A549 (cell line): Measurements from ENCODE around the gene SPATA13. TPM values are rescaled to one million over a fixed set of nuclear protein-coding genes. Genes with fewer than 3 reads are reported as not detected.

Experiments used
- ATAC-seq, 2 experiments: fragments of 200-7000 bp in 1 of 2; fragments of >200 bp in 1 of 2; cut with Nextera tagmentation in 1 of 2; cut with Tn5 transposase in 1 of 2; 3 replicates each; pipeline versions ENCODE4 v1.8.0 to v1.9.1; 2018 to 2020; ENCODE audit warnings: mild to moderate bottlenecking in 1 of 2, moderate library complexity in 1 of 2
- CTCF ChIA-PET: fragments of 300-600 bp; sonication (Branson Sonifier 250); formaldehyde crosslinking; extraction: SDS; loops from one replicate; lab custom pipeline; 2021; ENCODE audit warnings: antibody characterized with exemption, inconsistent platforms; lab: Yijun Ruan, JAX
- POLR2A ChIA-PET: fragments of 350-600 bp; formaldehyde crosslinking; extraction: SDS; loops from one replicate; lab custom pipeline; 2021; ENCODE audit warnings: antibody characterized with exemption, inconsistent platforms; lab: Yijun Ruan, JAX
- DNase-seq, 2 experiments: peaks; one replicate each; pipeline versions ENCODE4 v3.0.0 to v3.0.0-alpha.2; 2011 to 2016; ENCODE audit warnings: low read depth in 1 of 2, low spot score in 1 of 2
- FAIRE-seq: peaks from 2 replicates; lab custom pipeline; 2011; peaks lifted over from hg19 to GRCh38; lab: Jason Lieb, UNC
- H3K27ac ChIP-seq, 2 experiments: fragments of >200 bp; sonication (Bioruptor Twin); formaldehyde crosslinking; 3 replicates each; pipeline ENCODE4 v1.5.1; 2016 to 2017
- H3K4me1 ChIP-seq: fragments of >200 bp; sonication (Bioruptor Twin); formaldehyde crosslinking; 3 replicates; pipeline ENCODE4 v1.6.1; 2016
- H3K4me2 ChIP-seq: fragments of >200 bp; sonication (Bioruptor Twin); formaldehyde crosslinking; 3 replicates; pipeline ENCODE4 v1.6.1; 2016
- H3K4me3 ChIP-seq: fragments of >200 bp; sonication (Bioruptor Twin); formaldehyde crosslinking; 3 replicates; pipeline ENCODE4 v1.5.1; 2016
- H3K9me3 ChIP-seq: fragments of >200 bp; sonication (Bioruptor Twin); formaldehyde crosslinking; 3 replicates; pipeline ENCODE4 v1.6.1; 2016
- BHLHE40 ChIP-seq: IDR thresholded peaks from 2 replicates; pipeline ENCODE4 v1.6.1; 2012; ENCODE audit warnings: low read depth, low read length, inconsistent platforms
- CEBPB ChIP-seq, 2 experiments: fragments of >200 bp in 1 of 2; sonication (Bioruptor Twin) in 1 of 2; formaldehyde crosslinking in 1 of 2; IDR thresholded peaks; 2 replicates each; pipeline ENCODE4 v1.6.1; 2012 to 2016
- EP300 ChIP-seq, 2 experiments: fragments of >200 bp; sonication (Bioruptor Twin); formaldehyde crosslinking; IDR thresholded peaks; 2 replicates in 1 of 2; 3 replicates in 1 of 2; pipeline ENCODE4 v1.6.1; 2016 to 2017
- FOSB ChIP-seq: fragments of 250-450 bp; sonication (Bioruptor Pico); IDR thresholded peaks from 2 replicates; pipeline ENCODE4 v1.5.0; 2020; ENCODE audit warnings: mild to moderate bottlenecking, moderate library complexity
- GATA3 ChIP-seq: IDR thresholded peaks from 2 replicates; pipeline ENCODE4 v1.6.1; 2012; ENCODE audit warnings: borderline replicate concordance
- HOXB13 ChIP-seq: fragments of 250-450 bp; sonication (Bioruptor Pico); IDR thresholded peaks from 2 replicates; pipeline ENCODE4 v1.5.0; 2020; ENCODE audit warnings: low read depth, mild to moderate bottlenecking, moderate library complexity
- HOXB5 ChIP-seq: fragments of 250-450 bp; sonication (Bioruptor Pico); IDR thresholded peaks from 2 replicates; pipeline ENCODE4 v1.5.0; 2020; ENCODE audit warnings: mild to moderate bottlenecking, moderate library complexity
- KDM5A ChIP-seq: fragments of 200-600 bp; sonication (generic); IDR thresholded peaks from 2 replicates; pipeline ENCODE4 v1.6.1; 2016; ENCODE audit warnings: antibody characterized with exemption, mild to moderate bottlenecking
- MAZ ChIP-seq: fragments of 150-350 bp; IDR thresholded peaks from 2 replicates; pipeline ENCODE4 v1.6.1; 2014; ENCODE audit warnings: antibody characterized with exemption, low read depth, low read length, borderline replicate concordance
- MYC ChIP-seq: IDR thresholded peaks from 2 replicates; pipeline ENCODE4 v1.6.1; 2012; ENCODE audit warnings: mild to moderate bottlenecking, inconsistent platforms, low read length, improper control_type of control experiment, borderline replicate concordance
- POLR2AphosphoS2 ChIP-seq: conservative IDR thresholded peaks from 2 replicates; pipeline ENCODE4 v1.6.1; 2012; ENCODE audit warnings: low read length, improper control_type of control experiment, inconsistent platforms
- RARB ChIP-seq: fragments of 250-450 bp; sonication (Bioruptor Pico); IDR thresholded peaks from 2 replicates; pipeline ENCODE4 v1.8.0; 2021; ENCODE audit warnings: mild to moderate bottlenecking, moderate library complexity
- RCOR1 ChIP-seq: fragments of 150-350 bp; IDR thresholded peaks from 2 replicates; pipeline ENCODE4 v1.6.1; 2014; ENCODE audit warnings: antibody characterized with exemption, low read length, low read depth
- RNF2 ChIP-seq: fragments of 200-600 bp; sonication (generic); IDR thresholded peaks from 2 replicates; pipeline ENCODE4 v1.6.1; 2016; ENCODE audit warnings: low read depth, mild to moderate bottlenecking, antibody characterized with exemption, moderate library complexity, borderline replicate concordance
- SREBF2 ChIP-seq: fragments of 450-650 bp; IDR thresholded peaks from 2 replicates; pipeline ENCODE4 v1.6.1; 2014; ENCODE audit warnings: mild to moderate bottlenecking, moderate library complexity
- TFCP2L1 ChIP-seq: fragments of 250-450 bp; sonication (Bioruptor Pico); IDR thresholded peaks from 2 replicates; pipeline ENCODE4 v1.5.0; 2021; ENCODE audit warnings: mild to moderate bottlenecking
- ZFP36 ChIP-seq: fragments of 450-650 bp; IDR thresholded peaks from 2 replicates; pipeline ENCODE4 v1.6.1; 2014; ENCODE audit warnings: borderline replicate concordance; ENCODE audit not compliant: partially characterized antibody
- WGBS: methylation state at CpG from one replicate; pipeline ENCODE4 v1.1.6; 2017; ENCODE audit errors: missing lambda C conversion rate; 5-methylcytosine and 5-hydroxymethylcytosine counted together
- polyA plus RNA-seq, 4 experiments: library from polyadenylated mRNA; depleted of rRNA in 3 of 4; stranded (reverse); fragments of >200 nt; fragmentation: RNase III in 1 of 4; extraction: RNeasy Plus Mini Kit Qiagen cat#74134 plus additional on column Dnase treatment in 1 of 4; gene quantifications; 2 replicates in 3 of 4; 3 replicates in 1 of 4; pipeline ENCODE4 v1.2.3, GENCODE V29; 2011 to 2017
- TF ChIP-seq, protein P1 (sequence below): fragments of 450-650 bp; IDR thresholded peaks from 2 replicates; pipeline ENCODE4 v1.6.1; 2014; ENCODE audit warnings: antibody characterized with exemption
- TF ChIP-seq, protein P2 (sequence below): fragments of >200 bp; sonication (Bioruptor Twin); formaldehyde crosslinking; IDR thresholded peaks from 3 replicates; pipeline ENCODE4 v1.6.1; 2016
- TF ChIP-seq, protein P3 (sequence below): IDR thresholded peaks from 2 replicates; pipeline ENCODE4 v1.6.1; 2012
- TF ChIP-seq, protein P4 (sequence below): fragments of >200 bp; sonication (Bioruptor Twin); formaldehyde crosslinking; IDR thresholded peaks from 2 replicates; pipeline ENCODE4 v1.6.1; 2016

Gene SPATA13
- polyA plus RNA-seq, 2 of the 4 experiments (the other 2 are of a cell fraction), result 3.1 to 6.3 TPM

DNA sequence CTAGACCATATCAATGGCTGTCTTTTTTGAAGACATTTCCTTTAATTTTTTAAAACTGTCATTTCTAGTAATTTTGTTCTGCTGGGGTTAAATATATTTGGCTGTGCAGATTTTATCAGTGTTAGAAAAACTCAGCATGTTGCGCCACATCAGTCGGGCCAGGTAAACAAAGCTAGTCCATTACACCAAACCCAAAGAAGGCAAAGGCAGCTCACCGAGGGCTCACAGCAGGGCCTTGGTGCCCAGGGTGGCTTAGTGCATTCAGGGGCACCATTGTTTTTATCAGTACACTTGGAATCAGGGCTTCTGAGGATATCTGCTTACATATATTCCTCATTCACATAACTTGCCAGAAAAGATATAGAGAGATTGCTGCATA is 22.2 kb downstream of the SPATA13 start:
- POLR2A ChIA-PET, result no interaction called here

DNA sequence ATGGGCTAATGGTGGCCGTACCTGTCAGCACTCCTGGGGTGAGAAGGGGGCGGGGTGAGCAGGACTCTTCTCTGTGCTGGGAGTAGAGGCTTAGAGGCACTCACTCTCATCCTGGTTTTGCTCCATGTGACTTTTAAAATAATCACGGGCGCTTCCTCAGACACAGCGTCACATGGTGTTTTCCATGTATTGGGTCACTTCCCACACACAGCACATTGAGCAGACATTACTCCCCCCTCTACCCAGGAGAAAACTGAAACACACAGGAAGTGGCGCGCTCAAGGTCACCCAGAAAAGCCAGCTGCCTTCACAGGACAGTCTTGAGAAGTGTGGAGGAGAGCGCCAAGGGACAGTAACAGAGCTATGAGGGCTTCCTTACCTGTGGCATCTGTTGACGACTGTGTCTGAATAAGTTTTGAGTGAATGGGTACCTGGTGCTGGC is 23.2 kb downstream of the SPATA13 start:
- FAIRE-seq (no peak), DNase-seq (no peak), ATAC-seq (no peak; a peak in 1 of 6 replicates)
- WGBS, result 96% methylated on average over 8 of the region's 9 CpGs
- TF ChIP-seq EP300 (IDR thresholded peaks at IDR 0.05) (no peak), HOXB5 (CRISPR knock-in tag) (no peak), CEBPB (IDR thresholded peaks at IDR 0.05) (no peak), RCOR1 (no peak), GATA3 (no peak), MYC (no peak), MAZ (no peak), KDM5A (no peak), SREBF2 (no peak), BHLHE40 (no peak), RARB (CRISPR knock-in tag) (no peak), HOXB13 (CRISPR knock-in tag) (no peak), POLR2AphosphoS2 (no peak), FOSB (CRISPR knock-in tag) (no peak), RNF2 (no peak)
- TF ChIP-seq, protein P1, sequence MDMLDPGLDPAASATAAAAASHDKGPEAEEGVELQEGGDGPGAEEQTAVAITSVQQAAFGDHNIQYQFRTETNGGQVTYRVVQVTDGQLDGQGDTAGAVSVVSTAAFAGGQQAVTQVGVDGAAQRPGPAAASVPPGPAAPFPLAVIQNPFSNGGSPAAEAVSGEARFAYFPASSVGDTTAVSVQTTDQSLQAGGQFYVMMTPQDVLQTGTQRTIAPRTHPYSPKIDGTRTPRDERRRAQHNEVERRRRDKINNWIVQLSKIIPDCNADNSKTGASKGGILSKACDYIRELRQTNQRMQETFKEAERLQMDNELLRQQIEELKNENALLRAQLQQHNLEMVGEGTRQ, result no peak
- TF ChIP-seq, protein P2, sequence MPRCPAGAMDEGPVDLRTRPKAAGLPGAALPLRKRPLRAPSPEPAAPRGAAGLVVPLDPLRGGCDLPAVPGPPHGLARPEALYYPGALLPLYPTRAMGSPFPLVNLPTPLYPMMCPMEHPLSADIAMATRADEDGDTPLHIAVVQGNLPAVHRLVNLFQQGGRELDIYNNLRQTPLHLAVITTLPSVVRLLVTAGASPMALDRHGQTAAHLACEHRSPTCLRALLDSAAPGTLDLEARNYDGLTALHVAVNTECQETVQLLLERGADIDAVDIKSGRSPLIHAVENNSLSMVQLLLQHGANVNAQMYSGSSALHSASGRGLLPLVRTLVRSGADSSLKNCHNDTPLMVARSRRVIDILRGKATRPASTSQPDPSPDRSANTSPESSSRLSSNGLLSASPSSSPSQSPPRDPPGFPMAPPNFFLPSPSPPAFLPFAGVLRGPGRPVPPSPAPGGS, result no peak
- TF ChIP-seq, protein P3, sequence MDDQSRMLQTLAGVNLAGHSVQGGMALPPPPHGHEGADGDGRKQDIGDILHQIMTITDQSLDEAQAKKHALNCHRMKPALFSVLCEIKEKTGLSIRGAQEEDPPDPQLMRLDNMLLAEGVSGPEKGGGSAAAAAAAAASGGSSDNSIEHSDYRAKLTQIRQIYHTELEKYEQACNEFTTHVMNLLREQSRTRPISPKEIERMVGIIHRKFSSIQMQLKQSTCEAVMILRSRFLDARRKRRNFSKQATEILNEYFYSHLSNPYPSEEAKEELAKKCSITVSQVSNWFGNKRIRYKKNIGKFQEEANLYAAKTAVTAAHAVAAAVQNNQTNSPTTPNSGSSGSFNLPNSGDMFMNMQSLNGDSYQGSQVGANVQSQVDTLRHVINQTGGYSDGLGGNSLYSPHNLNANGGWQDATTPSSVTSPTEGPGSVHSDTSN, result no peak
- Histone ChIP-seq H3K4me2 (peak overlapping the region; percentile 55), H3K4me3 (no peak overlapping the region), H3K9me3 (no peaks in the 10 kb centered on the region), H3K4me1 (peaks cover 37% of the 10 kb centered on the region), H3K27ac (peak overlapping the region in 1 of 2 experiments; percentile 25; a peak in 1 of 6 replicates)
- POLR2A ChIA-PET, result no interaction called here
- CTCF ChIA-PET, result interaction anchor here (0.6 to 1.5 kb wide), 3 partner anchors 17 to 114 kb away, joined by 3 to 4 read pairs (median 3); no protein-coding TSS in a partner anchor

More for the DNA sequence above, 22.2 kb downstream of the SPATA13 start:
- TF ChIP-seq ZFP36, result no peak
- no peak for TF ChIP-seq FOSB (CRISPR knock-in tag)
- no peak for TF ChIP-seq POLR2AphosphoS2
- TF ChIP-seq TFCP2L1 (CRISPR knock-in tag), result no peak
- no peak for TF ChIP-seq MAZ
- no peak for TF ChIP-seq SREBF2
- TF ChIP-seq, protein P4, sequence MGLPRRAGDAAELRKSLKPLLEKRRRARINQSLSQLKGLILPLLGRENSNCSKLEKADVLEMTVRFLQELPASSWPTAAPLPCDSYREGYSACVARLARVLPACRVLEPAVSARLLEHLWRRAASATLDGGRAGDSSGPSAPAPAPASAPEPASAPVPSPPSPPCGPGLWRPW, result no peak
- DNase-seq (no peak), ATAC-seq (no peak), FAIRE-seq (no peak)
- CTCF ChIA-PET, result interaction anchor here (1.3 to 1.5 kb wide), 2 partner anchors 17 to 38 kb away, joined by 3 to 4 read pairs; no protein-coding TSS in a partner anchor
- WGBS, result 61% methylated on average over 3 of the region's 3 CpGs
- Histone ChIP-seq H3K4me3 (no peak overlapping the region), H3K9me3 (no peaks in the 10 kb centered on the region), H3K27ac (no peak overlapping the region), H3K4me2 (peak overlapping the region; percentile 34; the same call in 2 of the 3 replicates), H3K4me1 (peaks cover 37% of the 10 kb centered on the region)
